ENCODE data around the gene IRGC. TPM values are rescaled to one million over a fixed set of nuclear protein-coding genes. Genes with fewer than 3 reads are reported as not detected.

The IRGC gene
- total and polyA plus RNA-seq, 11 donors, result not detected

DNA sequence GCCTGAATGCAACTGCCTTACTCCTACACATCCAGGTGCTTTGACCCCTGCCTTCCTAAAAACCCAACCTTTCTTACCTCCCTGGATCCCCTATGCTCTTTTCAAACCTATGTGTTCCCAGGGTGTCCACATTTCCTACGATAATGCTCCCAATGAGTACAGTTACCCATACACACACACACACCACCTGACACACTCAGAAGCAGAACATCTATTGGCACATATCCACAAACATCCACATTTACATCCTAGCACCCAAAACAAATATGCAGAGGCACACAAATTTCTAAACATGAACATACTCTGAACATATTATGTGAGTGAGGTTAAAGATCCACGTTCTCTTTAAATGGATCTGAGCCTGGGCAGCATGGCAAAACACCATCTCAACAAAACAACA, 23.5 kb upstream of the IRGC start:
- intact Hi-C loops (cut with DNase I), result no loop called here
- peak overlapping the region in 1 of 12 donors; percentile 17 for H3K27ac ChIP-seq
- H3K9me3 ChIP-seq, result peaks cover 0 to 38% (median 22%) of the 10 kb centered on the region in 12 donors
- no peak overlapping the region for H3K4me3 ChIP-seq
- WGBS, 4 donors, result 77 to 91% (median 85%) methylated on average over 2 of the region's 2 CpGs
- ATAC-seq (no peak), DNase-seq (no peak)
- no peaks in the 10 kb centered on the region for H3K36me3 ChIP-seq
- H3K27me3 ChIP-seq, result no peaks in the 10 kb centered on the region
- peaks cover 0 to 6% (median 0%) of the 10 kb centered on the region in 12 donors for H3K4me1 ChIP-seq
- TF ChIP-seq, protein P1, sequence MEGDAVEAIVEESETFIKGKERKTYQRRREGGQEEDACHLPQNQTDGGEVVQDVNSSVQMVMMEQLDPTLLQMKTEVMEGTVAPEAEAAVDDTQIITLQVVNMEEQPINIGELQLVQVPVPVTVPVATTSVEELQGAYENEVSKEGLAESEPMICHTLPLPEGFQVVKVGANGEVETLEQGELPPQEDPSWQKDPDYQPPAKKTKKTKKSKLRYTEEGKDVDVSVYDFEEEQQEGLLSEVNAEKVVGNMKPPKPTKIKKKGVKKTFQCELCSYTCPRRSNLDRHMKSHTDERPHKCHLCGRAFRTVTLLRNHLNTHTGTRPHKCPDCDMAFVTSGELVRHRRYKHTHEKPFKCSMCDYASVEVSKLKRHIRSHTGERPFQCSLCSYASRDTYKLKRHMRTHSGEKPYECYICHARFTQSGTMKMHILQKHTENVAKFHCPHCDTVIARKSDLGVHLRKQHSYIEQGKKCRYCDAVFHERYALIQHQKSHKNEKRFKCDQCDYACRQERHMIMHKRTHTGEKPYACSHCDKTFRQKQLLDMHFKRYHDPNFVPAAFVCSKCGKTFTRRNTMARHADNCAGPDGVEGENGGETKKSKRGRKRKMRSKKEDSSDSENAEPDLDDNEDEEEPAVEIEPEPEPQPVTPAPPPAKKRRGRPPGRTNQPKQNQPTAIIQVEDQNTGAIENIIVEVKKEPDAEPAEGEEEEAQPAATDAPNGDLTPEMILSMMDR (IDR thresholded peaks at IDR 0.05), result no peak
- TF ChIP-seq POLR2A (IDR thresholded peaks at IDR 0.05), result no peak

- Histone ChIP-seq H3K4me3 (no peak overlapping the region), H3K27me3 (no peaks in the 10 kb centered on the region), H3K4me1 (peaks cover 0 to 6% (median 0%) of the 10 kb centered on the region in 12 donors), H3K36me3 (no peaks in the 10 kb centered on the region), H3K9me3 (peaks cover 0 to 38% (median 22%) of the 10 kb centered on the region in 12 donors), H3K27ac (peak overlapping the region in 1 of 12 donors; percentile 17)
- intact Hi-C loops (cut with DNase I), result no loop called here
- WGBS, 4 donors, result 78 to 83% (median 79%) methylated on average over 4 of the region's 4 CpGs
- ATAC-seq (no peak), DNase-seq (no peak)
- TF ChIP-seq, protein P1 (IDR thresholded peaks at IDR 0.05), result no peak
- TF ChIP-seq POLR2A (IDR thresholded peaks at IDR 0.05), result no peak
Observed at GRCh38 chr19:43692877-43693276, 23.0 kb upstream of the IRGC start.

DNA sequence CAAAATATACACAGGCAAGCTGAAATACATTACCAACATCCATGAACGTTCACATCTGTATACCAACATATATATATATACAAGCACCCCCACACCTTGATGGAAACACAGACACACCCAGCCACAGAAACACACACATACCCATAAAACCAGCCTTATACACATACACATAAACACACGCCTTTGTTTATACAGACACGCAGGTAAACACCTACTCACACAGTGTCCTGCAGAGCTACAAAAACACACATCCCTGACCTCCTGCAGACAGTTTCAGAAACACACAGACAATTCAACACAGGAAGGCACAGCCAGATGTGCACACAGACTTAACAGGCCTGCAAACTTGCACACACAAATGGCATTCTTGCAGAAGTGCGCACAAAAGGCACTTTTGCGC, 21.3 kb upstream of the IRGC start:
- Histone ChIP-seq H3K36me3 (no peaks in the 10 kb centered on the region), H3K9me3 (peaks cover 0 to 38% (median 22%) of the 10 kb centered on the region in 12 donors), H3K27me3 (peaks cover 0 to 9% (median 0%) of the 10 kb centered on the region in 9 donors), H3K4me3 (no peak overlapping the region), H3K4me1 (peaks cover 0 to 8% (median 4%) of the 10 kb centered on the region in 12 donors), H3K27ac (no peak overlapping the region)
- TF ChIP-seq, protein P1 (IDR thresholded peaks at IDR 0.05), result no peak
- TF ChIP-seq POLR2A (IDR thresholded peaks at IDR 0.05), result no peak
- DNase-seq (no peak), ATAC-seq (no peak)
- intact Hi-C loops (cut with DNase I), result no loop called here
- WGBS, 4 donors, result 74 to 86% (median 81%) methylated on average over 5 of the region's 5 CpGs

- Histone ChIP-seq H3K27ac (no peak overlapping the region), H3K27me3 (peaks cover 0 to 18% (median 0%) of the 10 kb centered on the region in 9 donors), H3K36me3 (no peaks in the 10 kb centered on the region), H3K4me3 (no peak overlapping the region), H3K4me1 (peaks cover 0 to 24% (median 9%) of the 10 kb centered on the region in 12 donors), H3K9me3 (peaks cover 0 to 26% (median 14%) of the 10 kb centered on the region in 12 donors)
- no peak for DNase-seq
- 75 to 88% (median 82%) methylated on average over 6 of the region's 6 CpGs for WGBS, 4 donors
- ATAC-seq, result no peak
- intact Hi-C loops (cut with DNase I), result no loop called here
- TF ChIP-seq, protein P1 (IDR thresholded peaks at IDR 0.05), result no peak
- no peak for TF ChIP-seq POLR2A (IDR thresholded peaks at IDR 0.05)
Observed at GRCh38 chr19:43695985-43696704, 19.7 kb upstream of the IRGC start.

Data from heart left ventricle (tissue), 16 donors.